ENCODE measurements around the gene TRAK2. TPM values are rescaled to one million over a fixed set of nuclear protein-coding genes. Genes with fewer than 3 reads are reported as not detected.

The TRAK2 gene
- total RNA-seq, 1 experiment from 2014 or later = 9.4 TPM

- Histone ChIP-seq H3K9me3 (ENCODE audit: low read length) (no peaks in the 10 kb centered on the region), H3K4me2 (ENCODE audit: low read length) (no peak overlapping the region), H2AFZ (ENCODE audit: low read length) (no peak overlapping the region), H3K4me1 (ENCODE audit: insufficient read depth, low read length) (peaks cover 10% of the 10 kb centered on the region), H3K79me2 (ENCODE audit: low read length) (no peaks in the 10 kb centered on the region), H4K20me1 (ENCODE audit: low read length) (no peaks in the 10 kb centered on the region), H3K4me3 (ENCODE audit: low read length) (no peak overlapping the region), H3K9me2 (replicated peaks; ENCODE audit: low read length) (no peaks in the 10 kb centered on the region), H3K27ac (ENCODE audit: low read length) (no peak overlapping the region), H3K27me3 (ENCODE audit: low read length) (no peaks in the 10 kb centered on the region), H3F3A (ENCODE audit: low read length, unreplicated experiment) (peaks cover 4% of the 10 kb centered on the region), H3K36me3 (ENCODE audit: low read depth, low read length) (no peaks in the 10 kb centered on the region), H3K9ac (ENCODE audit: low read length) (no peak overlapping the region)
- ChIA-PET CTCF (no interaction called here), POLR2A (ENCODE audit: unreplicated experiment) (interaction anchor here (0.6 kb wide), 1 partner anchor 229 kb away, joined by 3 read pairs; the partner anchor contains the start of gene TMEM237)
- TF ChIP-seq EZH2phosphoT487 (IDR thresholded peaks at IDR 0.05; ENCODE audit: borderline replicate concordance, low read length) (no peak), EZH2 (IDR thresholded peaks at IDR 0.05; ENCODE audit: low read length, unreplicated experiment) (no peak)
- TF ChIP-seq, protein P1, sequence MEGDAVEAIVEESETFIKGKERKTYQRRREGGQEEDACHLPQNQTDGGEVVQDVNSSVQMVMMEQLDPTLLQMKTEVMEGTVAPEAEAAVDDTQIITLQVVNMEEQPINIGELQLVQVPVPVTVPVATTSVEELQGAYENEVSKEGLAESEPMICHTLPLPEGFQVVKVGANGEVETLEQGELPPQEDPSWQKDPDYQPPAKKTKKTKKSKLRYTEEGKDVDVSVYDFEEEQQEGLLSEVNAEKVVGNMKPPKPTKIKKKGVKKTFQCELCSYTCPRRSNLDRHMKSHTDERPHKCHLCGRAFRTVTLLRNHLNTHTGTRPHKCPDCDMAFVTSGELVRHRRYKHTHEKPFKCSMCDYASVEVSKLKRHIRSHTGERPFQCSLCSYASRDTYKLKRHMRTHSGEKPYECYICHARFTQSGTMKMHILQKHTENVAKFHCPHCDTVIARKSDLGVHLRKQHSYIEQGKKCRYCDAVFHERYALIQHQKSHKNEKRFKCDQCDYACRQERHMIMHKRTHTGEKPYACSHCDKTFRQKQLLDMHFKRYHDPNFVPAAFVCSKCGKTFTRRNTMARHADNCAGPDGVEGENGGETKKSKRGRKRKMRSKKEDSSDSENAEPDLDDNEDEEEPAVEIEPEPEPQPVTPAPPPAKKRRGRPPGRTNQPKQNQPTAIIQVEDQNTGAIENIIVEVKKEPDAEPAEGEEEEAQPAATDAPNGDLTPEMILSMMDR (conservative IDR thresholded peaks at IDR 0.05; ENCODE audit: low read depth, low read length) = no peak
- ATAC-seq = no peak
- DNase-seq = no peak
- BruUV-seq (replicated peaks) = no TSS peak
- intact Hi-C loops (cut with micrococcal nuclease) = loop anchor here (5.0 kb wide), 2 partner anchors 38 to 53 kb away; partner anchors contain the start of genes STRADB and TRAK2
These were observed 36.9 kb downstream of the TRAK2 start for GRCh38 chr2:201414099-201415023.

DNA sequence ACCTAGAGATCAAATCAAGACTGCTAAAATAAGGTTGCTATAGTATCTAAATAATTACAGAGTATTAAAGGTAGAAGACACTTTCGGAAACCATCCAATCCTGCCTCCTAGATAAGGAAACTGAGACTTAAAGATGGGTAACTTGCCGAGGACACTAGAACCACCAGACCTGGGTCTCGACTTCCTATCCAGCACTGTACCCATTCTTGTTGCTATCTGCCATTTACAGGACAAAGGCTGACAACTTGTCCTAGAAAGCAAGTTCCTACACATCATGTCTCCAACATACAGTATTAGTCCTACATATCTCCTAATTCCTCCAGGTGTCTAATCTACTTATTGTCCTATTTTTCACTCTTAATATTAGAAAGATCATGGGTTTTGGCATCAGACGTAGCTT, 37.7 kb downstream of the TRAK2 start:
- no peak for DNase-seq
- H3K4me1 ChIP-seq (ENCODE audit: insufficient read depth, low read length) = peaks cover 3% of the 10 kb centered on the region
- ChIA-PET CTCF (interaction anchor here (0.5 kb wide), 1 partner anchor 252 kb away, joined by 4 read pairs; no protein-coding TSS in a partner anchor), POLR2A (ENCODE audit: unreplicated experiment) (no interaction called here)
- TF ChIP-seq EZH2phosphoT487 (IDR thresholded peaks at IDR 0.05; ENCODE audit: borderline replicate concordance, low read length) (no peak), EZH2 (IDR thresholded peaks at IDR 0.05; ENCODE audit: low read length, unreplicated experiment) (no peak)
- TF ChIP-seq, protein P1 (conservative IDR thresholded peaks at IDR 0.05; ENCODE audit: low read depth, low read length) = no peak
- H3K79me2 ChIP-seq (ENCODE audit: low read length) = no peaks in the 10 kb centered on the region
- no TSS peak for BruUV-seq (replicated peaks)
- H3K36me3 ChIP-seq (ENCODE audit: low read depth, low read length) = no peaks in the 10 kb centered on the region
- no peak overlapping the region for H2AFZ ChIP-seq (ENCODE audit: low read length)
- no peak overlapping the region for H3K4me2 ChIP-seq (ENCODE audit: low read length)
- H3K9me3 ChIP-seq (ENCODE audit: low read length) = no peaks in the 10 kb centered on the region
- H3F3A ChIP-seq (ENCODE audit: low read length, unreplicated experiment) = peaks cover 4% of the 10 kb centered on the region
- H3K9ac ChIP-seq (ENCODE audit: low read length) = no peak overlapping the region
- H3K4me3 ChIP-seq (ENCODE audit: low read length) = no peak overlapping the region
- no peaks in the 10 kb centered on the region for H3K9me2 ChIP-seq (replicated peaks; ENCODE audit: low read length)
- ATAC-seq = no peak
- no peaks in the 10 kb centered on the region for H3K27me3 ChIP-seq (ENCODE audit: low read length)
- H3K27ac ChIP-seq (ENCODE audit: low read length) = no peak overlapping the region
- H4K20me1 ChIP-seq (ENCODE audit: low read length) = no peaks in the 10 kb centered on the region
- intact Hi-C loops (cut with micrococcal nuclease) = no loop called here

GRCh38 chr2:201413143-201413542, 38.1 kb downstream of the TRAK2 start:
- ChIA-PET POLR2A (ENCODE audit: unreplicated experiment) (no interaction called here), CTCF (interaction anchor here (0.5 kb wide), 1 partner anchor 252 kb away, joined by 4 read pairs; no protein-coding TSS in a partner anchor)
- no peaks in the 10 kb centered on the region for H3K27me3 ChIP-seq (ENCODE audit: low read length)
- no peak overlapping the region for H3K4me3 ChIP-seq (ENCODE audit: low read length)
- H3K9me2 ChIP-seq (replicated peaks; ENCODE audit: low read length) = no peaks in the 10 kb centered on the region
- TF ChIP-seq EZH2phosphoT487 (IDR thresholded peaks at IDR 0.05; ENCODE audit: borderline replicate concordance, low read length) (no peak), EZH2 (IDR thresholded peaks at IDR 0.05; ENCODE audit: low read length, unreplicated experiment) (no peak)
- TF ChIP-seq, protein P1 (conservative IDR thresholded peaks at IDR 0.05; ENCODE audit: low read depth, low read length) = no peak
- H4K20me1 ChIP-seq (ENCODE audit: low read length) = no peaks in the 10 kb centered on the region
- no TSS peak for BruUV-seq (replicated peaks)
- H3F3A ChIP-seq (ENCODE audit: low read length, unreplicated experiment) = peaks cover 4% of the 10 kb centered on the region
- H3K36me3 ChIP-seq (ENCODE audit: low read depth, low read length) = no peaks in the 10 kb centered on the region
- H3K4me1 ChIP-seq (ENCODE audit: insufficient read depth, low read length) = no peaks in the 10 kb centered on the region; the same call in 1 of the 2 replicates
- no peak overlapping the region for H3K4me2 ChIP-seq (ENCODE audit: low read length)
- H3K9me3 ChIP-seq (ENCODE audit: low read length) = no peaks in the 10 kb centered on the region
- intact Hi-C loops (cut with micrococcal nuclease) = no loop called here
- H3K79me2 ChIP-seq (ENCODE audit: low read length) = no peaks in the 10 kb centered on the region
- DNase-seq (no peak), ATAC-seq (no peak)
- no peak overlapping the region for H2AFZ ChIP-seq (ENCODE audit: low read length)
- no peak overlapping the region for H3K27ac ChIP-seq (ENCODE audit: low read length)
- no peak overlapping the region for H3K9ac ChIP-seq (ENCODE audit: low read length)
